Testis (tissue), 2 donors: ENCODE data around the gene LSP1.

Source experiments
- POLR2A ChIP-seq: fragments of 450-650 bp; IDR thresholded peaks from one replicate; pipeline ENCODE4 v1.6.1; 2017; ENCODE audit warnings: antibody characterized with exemption, mild to moderate bottlenecking, moderate library complexity
- TF ChIP-seq, protein P1 (sequence below), 3 experiments: fragments of 450-650 bp in 2 of 3; fragments of 200-600 bp in 1 of 3; sonication (generic) in 1 of 3; IDR thresholded peaks; one replicate each; pipeline ENCODE4 v1.5.1; 2016 to 2019; ENCODE audit warnings: antibody characterized with exemption in 3 of 3, mild to moderate bottlenecking in 2 of 3, moderate library complexity in 1 of 3

DNA sequence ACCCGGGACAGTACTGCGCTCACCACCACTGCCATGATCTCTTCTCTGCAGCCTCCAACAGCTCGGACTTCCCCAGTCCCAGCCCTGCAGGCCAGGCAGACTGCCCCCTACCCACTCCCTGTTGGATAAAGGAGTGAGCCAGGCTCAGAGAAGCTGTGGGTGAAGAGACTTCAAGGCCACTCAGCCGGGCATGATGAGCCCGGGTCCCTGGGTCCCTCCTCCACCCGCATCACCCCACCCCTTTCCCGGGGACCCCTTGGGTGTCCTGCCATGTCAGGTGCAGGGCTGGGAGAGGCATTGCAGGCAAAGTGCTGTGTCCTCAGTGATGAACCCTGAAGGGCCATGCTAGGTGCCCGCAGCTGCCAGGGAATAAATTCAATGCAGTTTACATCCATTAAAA is 14.5 kb downstream of the LSP1 start:
- TF ChIP-seq, protein P1, sequence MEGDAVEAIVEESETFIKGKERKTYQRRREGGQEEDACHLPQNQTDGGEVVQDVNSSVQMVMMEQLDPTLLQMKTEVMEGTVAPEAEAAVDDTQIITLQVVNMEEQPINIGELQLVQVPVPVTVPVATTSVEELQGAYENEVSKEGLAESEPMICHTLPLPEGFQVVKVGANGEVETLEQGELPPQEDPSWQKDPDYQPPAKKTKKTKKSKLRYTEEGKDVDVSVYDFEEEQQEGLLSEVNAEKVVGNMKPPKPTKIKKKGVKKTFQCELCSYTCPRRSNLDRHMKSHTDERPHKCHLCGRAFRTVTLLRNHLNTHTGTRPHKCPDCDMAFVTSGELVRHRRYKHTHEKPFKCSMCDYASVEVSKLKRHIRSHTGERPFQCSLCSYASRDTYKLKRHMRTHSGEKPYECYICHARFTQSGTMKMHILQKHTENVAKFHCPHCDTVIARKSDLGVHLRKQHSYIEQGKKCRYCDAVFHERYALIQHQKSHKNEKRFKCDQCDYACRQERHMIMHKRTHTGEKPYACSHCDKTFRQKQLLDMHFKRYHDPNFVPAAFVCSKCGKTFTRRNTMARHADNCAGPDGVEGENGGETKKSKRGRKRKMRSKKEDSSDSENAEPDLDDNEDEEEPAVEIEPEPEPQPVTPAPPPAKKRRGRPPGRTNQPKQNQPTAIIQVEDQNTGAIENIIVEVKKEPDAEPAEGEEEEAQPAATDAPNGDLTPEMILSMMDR (IDR thresholded peaks at IDR 0.05), result no peak
- TF ChIP-seq POLR2A, result no peak
